Activated CD4-positive, alpha-beta T cell treated with anti-CD3 and anti-CD28 coated beads, Interleukin-2, amount 50 U/mL, for 4 hours (primary cell): ENCODE data around the gene CDC45.
"Not testable (repeated sequence)": the region's sequence is repeated elsewhere in the genome, so short reads cannot be mapped to it uniquely, and the experiment has no call there.

ENCODE experiments used
- DNase-seq, 2 experiments: peaks; one replicate each; pipeline ENCODE4 v3.0.0-alpha.2; 2020

The CDC45 gene

DNA sequence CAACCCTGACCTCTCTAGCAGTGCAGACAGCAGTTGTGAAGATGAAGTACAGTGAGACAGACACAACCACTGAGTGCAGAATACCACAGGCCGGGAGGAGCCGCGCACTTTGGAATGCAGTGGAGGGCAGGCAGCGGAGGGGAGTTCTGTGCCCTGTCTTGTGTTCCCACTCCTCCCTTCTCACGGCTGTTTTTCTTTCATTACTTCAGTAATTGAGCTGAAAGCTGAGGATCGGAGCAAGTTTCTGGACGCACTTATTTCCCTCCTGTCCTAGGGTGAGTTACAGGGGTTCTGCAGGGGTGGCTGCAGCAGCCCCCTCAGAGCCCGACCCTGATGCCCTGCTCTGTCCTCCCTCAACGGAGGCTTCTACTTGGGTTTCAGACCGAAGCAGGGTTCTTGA, 38.9 kb downstream of the CDC45 start:
- no peak for DNase-seq

DNA sequence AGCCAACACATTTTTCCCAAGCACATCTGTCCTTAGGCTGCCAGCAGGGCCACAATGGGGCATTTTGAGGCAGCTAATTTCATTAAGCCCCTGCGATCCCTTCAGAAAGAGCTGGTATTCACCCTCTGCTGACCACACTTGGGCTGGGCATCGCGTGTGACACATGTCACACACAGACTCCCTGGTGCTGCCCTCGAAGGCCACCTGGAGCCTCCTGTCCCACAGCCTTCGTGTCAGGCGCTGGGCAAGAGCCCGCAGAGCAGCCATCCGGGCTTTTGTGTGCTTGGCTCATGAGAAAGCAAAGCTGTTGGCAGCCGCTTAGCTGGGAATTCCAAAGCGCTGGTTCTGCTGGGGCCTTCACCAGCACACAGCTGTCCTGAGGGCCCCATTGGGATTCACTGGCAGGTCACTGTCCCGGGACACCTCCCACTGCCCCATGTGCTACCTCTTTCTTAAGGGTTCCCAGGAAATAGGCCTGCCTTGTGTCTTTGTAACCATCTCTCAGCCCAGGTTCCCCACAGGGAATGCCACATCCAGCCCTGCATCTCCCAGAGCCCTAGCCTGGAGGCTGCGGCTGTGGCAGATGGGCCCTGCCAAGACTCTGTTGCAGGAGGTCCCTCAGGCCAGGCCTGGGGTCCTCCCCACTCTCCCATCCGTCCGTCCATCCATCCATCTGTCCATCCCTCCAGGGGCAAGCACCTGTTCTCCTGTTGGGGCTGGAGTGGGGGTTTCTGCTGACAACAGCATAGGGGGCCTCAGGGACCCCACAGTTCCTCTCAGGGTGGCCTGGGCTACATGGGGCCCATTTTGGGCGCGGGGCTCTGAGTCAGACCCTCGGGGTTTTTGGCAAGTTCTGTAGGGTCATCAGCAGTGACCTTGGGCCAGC, 39.6 kb downstream of the CDC45 start:
- no peak for DNase-seq

DNA sequence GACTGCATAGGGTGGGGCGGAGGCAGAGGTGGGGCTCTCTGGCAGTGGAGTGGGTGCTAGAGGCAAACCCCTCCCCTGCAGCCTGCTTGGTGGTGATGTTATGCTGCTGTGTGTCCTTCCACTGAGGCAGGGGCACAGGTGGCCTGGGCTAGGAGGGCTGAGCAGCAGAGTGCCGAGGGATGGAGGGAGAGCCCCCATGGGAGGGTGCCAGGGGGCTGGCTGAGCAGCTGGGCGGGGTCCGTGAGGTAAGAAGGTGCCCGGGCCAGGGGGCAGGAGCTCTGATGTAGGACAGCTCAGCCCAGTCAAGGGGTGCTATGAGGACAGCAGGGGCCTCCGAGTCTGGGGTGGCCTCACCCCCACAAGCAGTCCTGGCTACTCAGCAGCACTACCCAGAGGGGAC, 40.3 kb downstream of the CDC45 start:
- DNase-seq: no peak

DNA sequence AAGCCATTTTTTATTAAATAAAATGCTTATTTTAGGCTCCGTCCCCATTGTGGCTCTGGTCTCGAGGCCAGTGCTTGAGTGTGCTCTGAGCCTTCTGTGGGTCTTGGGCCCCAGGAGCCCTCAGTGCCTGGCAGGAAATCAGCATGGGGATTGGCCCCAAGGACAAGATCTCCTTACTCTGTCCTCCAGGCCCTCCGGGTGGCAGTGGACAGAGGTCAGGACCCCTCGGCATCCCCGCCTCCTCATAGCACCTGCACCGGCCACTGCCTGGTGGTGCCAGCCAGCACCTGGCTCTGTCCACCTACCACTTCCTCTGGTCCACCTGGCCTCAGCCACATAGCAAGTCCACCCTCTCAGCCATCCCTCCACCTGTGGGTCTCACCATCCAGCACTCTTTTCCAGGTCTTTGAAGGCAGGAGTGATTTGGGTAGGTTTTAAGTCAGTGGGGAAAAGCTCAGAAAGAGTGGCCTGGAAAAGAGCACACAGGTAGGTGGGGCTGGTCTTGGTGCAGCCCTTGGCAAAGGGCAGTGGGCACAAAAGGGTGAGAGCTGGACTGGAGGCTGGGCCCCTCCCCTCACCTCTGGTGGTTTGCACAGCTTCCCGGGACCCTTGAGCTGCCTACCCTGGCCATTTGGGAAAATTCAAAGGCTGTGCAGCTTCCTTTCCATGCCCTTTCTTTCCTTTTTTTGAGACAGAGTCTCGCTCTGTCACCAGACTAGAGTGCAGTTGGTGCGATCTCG, 41.0 kb downstream of the CDC45 start:
- no peak for DNase-seq

DNA sequence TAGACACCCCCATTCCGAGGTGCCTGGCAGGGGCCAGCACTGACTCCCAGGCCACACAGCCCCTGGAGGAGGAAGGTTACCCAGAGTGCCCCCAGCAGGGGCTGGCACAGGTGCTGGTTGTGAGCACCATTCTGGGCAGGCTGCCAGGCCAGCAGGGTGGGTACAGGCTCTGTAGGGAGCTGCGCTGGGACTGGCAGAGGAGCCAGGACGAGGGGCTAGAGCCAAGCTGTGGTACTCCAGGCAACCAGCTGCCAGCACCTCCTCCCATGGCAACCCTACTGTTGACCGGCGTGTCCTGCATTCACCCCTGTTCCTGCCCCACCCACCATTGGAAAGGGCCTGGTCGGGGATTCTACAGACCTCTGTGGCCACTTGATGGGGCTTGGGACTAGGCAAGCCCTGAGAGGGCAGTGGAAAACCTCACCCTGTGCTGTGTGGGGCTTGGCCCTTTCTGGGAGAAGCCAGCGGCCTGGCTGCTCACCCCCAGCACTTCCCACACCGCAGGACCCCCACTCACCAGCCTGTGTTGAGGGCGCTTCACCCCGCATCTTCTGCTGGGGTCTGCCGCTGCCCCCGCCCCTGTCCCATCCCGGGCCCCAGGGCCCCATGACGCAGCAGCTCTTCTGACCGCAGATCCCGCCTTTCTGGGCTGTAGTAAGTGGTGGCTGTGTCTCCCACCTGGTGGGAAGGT, 42.6 kb downstream of the CDC45 start:
- DNase-seq: no peak

DNA sequence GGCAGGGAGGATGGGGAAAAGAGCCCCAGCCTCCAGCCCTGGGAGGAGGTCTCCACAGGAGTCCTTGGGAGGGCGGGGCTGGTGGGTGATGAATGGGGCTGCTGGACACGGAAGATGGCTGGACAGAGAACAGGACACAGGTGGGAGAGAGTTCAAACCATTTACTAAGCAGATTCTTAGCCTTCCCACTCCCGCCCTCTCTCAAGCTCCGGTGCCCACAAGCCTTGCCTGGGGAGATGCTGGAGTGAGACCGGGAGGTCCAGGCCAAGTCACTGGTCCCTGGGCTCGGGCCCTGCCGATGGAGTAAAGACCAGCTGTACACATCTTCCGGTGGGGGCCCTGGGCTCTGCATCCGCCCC, 43.1 kb downstream of the CDC45 start:
- no peak for DNase-seq

DNA sequence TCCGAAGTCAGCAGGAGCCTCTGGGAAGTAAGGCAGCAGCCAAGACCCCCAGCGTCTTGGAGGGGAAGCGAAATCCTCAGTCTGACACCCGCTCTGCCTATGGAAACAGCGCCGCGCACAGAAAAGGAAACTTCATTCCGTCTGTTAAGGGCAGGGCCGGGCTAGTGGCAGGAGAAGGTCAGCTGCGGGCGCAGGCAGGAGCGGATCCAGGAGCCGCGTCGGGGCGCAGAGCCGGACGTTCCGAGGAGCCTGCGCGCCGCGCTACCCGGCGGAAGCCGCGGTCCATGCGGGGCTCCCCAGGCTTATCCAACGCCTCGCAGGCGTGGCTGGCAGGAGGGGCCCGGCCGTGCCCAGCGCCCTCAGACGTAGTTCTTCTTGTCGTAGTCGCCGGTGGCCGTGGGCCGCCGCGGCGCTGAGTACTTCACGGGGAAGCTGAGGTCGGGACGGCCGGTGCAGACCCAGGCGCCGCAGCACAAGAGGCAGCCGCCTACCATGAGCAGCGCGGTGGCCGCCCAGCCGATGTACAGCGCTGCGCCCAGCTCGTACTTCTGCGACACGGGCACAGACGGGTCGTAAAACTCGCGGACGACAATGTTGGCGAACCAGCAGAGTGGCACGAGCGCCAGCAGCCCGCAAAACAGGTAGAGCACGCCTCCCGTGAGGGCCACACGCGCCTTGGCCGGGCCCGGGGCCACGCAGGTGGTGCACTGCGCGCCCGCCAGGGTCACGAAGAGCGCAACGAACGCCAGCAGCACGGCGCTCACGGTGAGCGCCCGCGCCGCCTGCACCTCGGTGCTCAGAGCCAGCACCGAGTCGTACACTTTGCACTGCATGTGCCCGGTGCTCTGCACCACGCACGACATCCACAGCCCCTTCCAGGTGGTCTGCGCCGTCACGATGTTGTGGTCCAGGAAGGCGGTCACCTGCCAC, 43.8 kb downstream of the CDC45 start:
- DNase-seq: no peak

DNA sequence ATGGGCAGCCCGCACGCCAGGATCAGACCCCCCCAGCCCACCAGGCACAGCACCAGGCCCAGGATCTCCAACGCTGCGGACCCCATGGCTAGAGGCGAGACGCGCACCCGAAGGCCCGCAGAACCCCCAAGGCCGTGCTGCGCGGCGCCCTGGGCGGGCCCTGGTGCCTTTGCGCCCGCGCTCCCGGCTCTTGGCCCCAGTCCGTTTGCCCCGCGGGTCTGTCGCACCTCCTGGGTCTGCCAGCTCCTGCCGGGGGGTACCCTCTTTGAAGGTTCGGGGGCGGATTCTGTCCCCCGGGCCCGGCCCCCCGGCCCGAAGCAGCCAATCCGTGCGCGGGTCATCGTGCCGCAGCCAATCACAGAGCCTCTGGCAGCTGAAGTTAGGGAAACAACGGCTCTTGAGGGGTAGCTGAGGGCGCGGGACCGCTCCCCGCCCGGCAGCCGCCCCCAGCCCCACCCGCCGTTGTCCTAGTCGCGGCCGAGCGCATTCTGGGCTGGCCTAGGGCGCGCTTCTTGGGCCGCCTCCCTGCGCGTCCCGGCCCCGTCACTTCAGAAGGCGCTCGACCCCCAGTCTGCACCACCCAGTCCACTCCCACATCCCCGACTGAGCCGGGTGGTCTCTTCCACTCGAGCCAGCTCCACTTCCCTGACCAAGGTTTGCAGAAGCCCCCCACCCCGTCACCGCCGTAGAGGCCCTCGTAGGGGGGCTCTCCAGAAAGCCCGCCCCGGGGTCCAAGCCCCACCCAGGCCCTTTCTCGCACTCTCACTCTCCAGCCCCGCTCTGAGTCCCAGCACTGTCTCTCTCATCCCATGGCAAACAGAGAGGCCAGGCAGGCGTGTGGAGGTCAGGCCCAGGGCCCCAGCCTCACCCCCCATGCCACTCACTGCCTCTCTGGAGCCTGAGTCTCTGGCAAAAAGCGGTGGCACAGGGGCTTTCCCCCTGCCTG, 44.7 kb downstream of the CDC45 start, which contains the start of gene CLDN5:
Gene CLDN5, minus strand, starts transcription at position 241 of the 946 bp plus-strand sequence. Its CDS starts 155 bp downstream, at position 86.
- no peak for DNase-seq

DNA sequence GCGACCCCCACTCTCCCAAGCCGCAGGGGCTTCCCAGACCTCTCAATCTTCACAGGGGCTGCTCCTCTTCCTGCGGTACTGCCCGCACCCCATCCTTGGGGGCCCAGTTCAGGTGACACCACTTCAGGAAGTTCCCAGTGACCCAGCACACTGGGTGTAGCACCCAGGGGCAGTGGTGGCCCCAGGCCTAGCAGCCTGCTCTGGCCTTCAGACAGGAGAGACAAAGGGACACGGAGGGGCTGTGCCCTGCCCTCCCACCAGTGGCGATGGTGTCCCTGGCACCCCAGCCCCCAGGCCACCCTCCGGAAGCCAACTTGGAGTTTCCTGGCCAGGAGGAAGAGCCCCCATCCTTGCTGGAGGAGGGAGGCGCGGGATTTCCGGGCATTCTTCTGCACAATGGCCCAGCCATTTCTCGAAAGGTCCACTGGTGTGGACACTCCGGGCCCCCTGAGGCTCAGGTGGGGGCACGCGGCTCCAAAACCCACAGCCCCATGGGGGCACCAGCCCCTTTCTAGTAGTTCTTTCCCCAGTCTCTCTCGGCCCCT, 45.5 kb downstream of the CDC45 start:
- no peak for DNase-seq

DNA sequence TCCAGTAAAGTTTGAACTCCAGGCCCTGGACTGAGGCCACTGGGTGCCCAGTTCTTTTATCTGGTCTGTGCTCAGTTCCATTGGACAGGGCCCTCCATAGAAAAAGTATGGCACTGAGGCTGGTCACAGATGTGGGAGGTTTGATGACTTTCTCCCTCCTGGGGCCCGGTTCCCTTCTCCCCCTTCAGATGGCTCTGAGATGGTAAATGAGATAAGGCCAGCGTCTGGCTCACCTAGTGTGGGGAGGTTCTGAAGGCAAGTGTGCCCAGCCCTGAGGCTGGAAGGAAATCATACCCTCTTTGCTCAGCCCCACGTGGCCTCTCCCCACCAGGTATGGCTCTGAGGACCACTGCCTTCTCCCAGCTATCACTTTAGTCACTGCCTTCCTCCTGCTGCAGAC, 45.9 kb downstream of the CDC45 start:
- no peak for DNase-seq

DNA sequence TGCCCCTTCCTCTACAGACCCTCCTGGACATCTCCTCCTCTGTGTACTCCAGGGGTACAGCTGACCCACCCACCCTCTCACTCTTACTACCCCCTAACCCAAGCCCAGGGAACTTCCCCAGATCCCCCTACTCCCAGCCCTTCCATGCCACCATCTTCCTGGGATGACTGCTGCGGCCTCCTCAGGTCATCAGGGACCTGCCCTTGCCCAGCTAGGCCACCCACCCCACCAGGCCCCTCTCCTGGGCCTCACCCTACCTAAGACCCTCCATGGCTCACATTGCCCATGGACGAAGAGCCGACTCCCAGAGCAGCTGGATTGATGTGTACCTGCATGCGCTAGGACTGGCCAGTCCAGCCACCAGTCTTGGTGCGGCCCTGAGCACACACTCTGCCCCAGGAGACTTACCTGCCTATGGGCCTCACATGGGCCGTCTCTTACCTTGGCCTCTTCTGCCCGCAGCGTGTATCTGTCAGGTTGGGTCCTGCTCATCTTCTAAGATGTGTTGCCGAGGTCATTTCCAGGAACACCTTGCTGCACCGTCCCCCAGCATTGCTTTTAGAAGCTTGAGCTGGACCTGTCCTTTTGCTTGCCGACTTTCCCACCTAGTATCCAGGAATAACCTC, 46.5 kb downstream of the CDC45 start:
- no peak for DNase-seq

DNA sequence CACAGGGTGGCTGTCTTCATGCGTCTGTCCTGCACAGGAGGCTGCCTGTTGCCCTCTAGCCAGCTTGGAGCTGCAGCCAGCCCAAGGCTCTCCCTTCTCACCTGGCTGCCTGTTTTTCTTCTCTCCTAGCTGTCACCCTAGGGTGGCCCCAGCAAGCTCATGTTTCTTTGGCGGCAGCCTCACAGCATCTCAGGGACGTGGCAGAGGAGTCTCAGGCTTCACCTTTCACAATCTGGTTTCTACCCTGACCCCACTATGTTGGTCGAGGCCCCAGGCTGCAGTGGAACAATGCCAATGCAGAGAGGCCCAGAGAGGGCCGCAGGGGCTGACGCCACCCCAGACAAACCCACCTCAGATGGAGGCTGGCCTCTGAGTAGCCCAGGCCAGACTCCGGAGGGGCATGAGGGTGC, 47.0 kb downstream of the CDC45 start:
- DNase-seq: no peak

DNA sequence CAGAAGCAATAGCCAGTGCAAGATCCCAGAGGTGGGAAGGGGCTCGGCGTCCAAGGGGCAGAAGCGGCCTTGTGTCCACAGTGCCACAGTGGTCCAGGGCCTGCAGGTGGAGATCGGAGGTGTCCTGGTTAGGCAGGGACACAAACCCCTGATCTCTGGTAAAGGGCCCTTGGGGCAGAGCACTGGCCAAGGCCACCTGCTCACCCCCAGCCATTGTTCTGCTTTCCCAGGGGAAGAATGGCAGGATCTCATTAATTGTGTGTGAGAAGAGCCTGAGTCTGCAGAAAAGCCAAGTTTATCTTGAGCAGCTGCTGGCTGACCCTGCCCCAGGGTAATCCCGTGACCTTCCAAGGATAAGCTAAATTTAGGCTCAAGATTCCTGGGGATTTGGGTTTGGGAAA, 47.6 kb downstream of the CDC45 start:
- no peak for DNase-seq

DNA sequence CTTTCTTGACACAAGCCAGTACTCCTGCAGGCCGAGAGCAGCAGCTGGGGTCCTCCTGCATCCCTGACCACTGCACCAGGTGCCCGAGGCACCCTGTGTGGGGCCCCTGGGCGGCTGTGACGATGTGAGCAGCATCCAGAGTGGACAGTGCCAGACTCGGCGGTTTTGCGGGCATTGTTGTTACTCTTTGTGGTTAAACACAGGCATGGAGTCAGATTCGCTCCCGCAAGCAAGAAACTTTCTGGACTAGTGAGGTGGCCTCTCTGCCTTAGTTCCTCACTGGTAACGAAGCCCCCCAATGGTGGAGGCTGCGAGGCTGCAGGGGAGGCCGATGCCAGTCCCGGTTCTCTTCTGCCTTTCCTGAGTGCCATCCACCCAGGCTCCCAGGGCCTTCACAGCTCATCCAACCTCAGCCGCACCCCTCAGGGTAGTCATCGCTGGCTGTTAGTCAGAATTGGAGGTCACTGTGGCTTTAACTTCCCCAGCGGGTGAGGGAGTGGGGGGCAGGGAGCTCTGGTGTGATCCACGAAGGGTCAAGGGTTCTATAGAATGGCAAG, 48.2 kb downstream of the CDC45 start:
- no peak for DNase-seq

DNA sequence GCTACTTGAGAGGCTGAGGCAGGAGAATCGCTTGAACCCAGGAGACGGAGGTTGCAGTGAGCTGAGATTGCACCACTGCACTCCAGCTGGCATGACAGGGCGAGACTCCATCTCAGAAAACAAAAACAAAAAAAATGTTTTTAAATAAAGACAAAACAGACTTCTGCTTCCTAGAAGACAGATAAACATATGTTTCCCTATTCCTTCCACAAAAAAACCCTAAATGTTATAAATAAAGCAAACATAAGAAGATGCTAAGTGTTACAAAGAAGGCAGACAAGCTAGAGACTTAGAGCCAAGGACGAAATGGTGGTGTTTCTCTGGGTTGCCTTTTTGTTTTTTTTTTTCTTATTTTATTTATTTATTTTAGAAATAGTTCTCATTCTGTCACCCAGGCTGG, 50.1 kb downstream of the CDC45 start:
- DNase-seq: no peak

DNA sequence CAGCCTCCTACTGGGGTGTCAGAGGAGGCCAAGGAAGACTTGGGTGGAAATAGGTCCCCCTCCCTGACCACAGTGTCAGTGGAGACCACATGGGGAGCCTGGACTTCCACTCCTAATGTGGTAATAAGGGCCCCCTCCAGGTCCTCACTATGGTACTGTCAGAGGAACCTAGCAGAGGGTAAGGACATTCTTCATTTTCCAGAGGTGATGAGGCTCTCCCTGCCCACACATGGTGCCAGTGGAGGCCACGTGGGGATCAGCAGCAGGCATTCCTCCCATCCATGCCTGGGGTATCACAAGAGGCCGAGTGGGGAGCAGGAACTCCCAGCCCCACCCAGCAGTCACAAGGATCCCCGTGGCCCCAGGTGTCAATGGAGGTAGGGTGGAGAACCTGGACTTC, 51.0 kb downstream of the CDC45 start:
- no peak for DNase-seq

DNA sequence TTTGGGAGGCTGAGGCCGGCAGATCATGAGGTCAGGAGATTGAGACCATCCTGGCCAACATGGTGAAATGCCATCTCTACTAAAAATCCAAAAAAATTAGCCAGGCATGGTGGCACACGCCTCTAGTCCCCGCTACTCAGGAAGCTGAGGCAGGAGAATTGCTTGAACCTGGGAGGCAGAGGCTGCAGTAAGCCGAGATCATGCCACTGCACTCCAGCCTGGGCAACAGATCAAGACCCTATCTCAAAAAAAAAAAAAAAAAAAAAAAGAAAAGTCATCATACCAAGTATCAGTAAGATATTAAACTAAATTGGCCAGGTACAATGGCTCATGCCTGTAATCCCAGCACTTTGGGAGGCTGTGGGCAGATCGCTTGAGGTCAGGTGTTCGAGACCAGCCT, 51.6 kb downstream of the CDC45 start:
- not testable (repeated sequence) for DNase-seq

DNA sequence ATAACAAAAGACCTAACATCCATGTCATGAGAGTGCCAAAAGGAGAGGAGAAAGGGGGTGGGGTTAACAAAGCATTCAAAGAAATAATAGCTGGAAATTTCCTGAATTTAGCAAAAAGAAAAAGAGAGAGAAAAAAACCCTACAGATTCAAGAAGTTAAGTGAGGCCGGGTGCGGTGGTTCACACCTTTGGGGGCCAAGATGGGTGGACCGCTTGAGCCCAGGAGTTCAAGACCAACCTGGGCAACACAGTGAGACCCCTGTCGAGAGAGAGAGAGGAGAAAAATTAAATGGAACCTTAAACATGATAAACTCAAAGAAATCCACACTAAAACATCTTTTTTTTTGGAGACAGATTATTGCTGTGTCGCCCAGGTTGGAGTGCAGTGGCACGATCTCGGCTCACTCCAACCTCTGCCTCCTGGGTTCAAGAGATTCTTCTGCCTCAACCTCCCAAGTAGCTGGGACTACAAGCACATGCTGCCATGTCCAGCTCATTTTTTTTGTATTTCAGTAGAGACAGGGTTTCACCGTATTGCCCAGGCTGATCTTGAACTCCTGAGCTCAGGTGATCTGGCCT, 53.4 kb downstream of the CDC45 start:
- no peak for DNase-seq

DNA sequence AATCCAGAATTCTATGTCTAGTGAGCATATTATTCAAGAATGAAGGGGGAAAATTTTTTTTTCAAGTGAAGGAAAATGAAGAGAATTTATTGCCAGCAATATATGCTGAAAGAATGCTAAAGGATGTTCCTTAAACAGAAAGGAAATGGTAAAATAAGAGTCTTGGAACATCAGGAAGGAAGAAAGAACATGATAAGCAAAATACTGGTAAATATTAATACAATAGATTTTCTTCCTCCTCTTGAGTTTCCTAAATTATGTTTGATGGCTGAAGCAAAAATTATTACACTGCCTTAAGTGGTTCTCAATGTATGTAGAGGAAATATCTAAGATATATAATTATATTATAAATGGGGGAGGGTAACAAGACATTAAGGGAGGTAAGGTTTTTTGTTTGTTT, 54.1 kb downstream of the CDC45 start:
- no peak for DNase-seq

DNA sequence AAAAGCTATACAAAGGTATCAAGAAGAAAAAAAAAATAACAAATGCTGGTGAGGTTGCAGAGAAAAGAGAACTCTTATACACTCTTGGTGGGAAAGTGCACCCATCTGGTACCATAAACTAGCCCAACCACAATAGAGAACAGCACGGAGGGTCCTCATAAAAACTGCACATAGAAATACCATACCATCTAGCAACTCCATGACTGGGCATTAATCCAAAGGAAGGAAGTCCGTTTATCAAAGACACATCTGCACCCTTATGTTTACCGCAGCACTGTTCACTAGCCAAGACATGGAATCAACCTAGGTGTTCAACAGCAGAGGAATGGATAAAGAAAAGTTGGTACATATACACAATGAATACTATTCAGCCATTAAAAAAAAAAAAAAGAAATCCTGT, 55.3 kb downstream of the CDC45 start:
- DNase-seq: no peak
